Upper lobe of left lung (tissue), 6 donors: ENCODE data around the gene SCLT1. TPM values are rescaled to one million over a fixed set of nuclear protein-coding genes. Genes with fewer than 3 reads are reported as not detected.

Source experiments
- ATAC-seq, 2 donors: fragments of 200-7000 bp; cut with Tn5 transposase; one replicate each; pipeline ENCODE4 v1.9.1; 2022; ENCODE audit warnings: mild to moderate bottlenecking in 2 of 2, moderate library complexity in 2 of 2; ENCODE audit not compliant: low FRiP score in 2 of 2
- DNase-seq, 2 donors: peaks; one replicate each; pipeline ENCODE4 v3.0.0-alpha.2; 2019 to 2020
- H3K27ac ChIP-seq, 4 donors: fragments of 200-600 bp; sonication (generic); one replicate each; pipeline ENCODE4 v1.5.1; 2016 to 2019
- H3K27me3 ChIP-seq, 4 donors: fragments of 200-600 bp; sonication (generic); one replicate each; pipeline ENCODE4 v1.5.1; 2017 to 2019
- H3K36me3 ChIP-seq, 4 donors: fragments of 200-600 bp; sonication (generic); one replicate each; pipeline ENCODE4 v1.5.1; 2016 to 2019
- H3K4me1 ChIP-seq, 4 donors: fragments of 200-600 bp; sonication (generic); one replicate each; pipeline ENCODE4 v1.5.1; 2018 to 2019
- H3K4me3 ChIP-seq, 4 donors: fragments of 200-600 bp; sonication (generic); one replicate each; pipeline ENCODE4 v1.5.1; 2017 to 2019; ENCODE audit warnings: mild to moderate bottlenecking in 2 of 4, moderate library complexity in 1 of 4
- H3K9me3 ChIP-seq, 4 donors: fragments of 200-600 bp; sonication (generic); one replicate each; pipeline ENCODE4 v1.5.1; 2018 to 2019
- EP300 ChIP-seq, 4 donors: sonication (generic); formaldehyde crosslinking; IDR thresholded peaks; one replicate each; pipeline ENCODE4 v1.5.1; 2017; ENCODE audit warnings: antibody characterized with exemption in 4 of 4, control low read depth in 2 of 4
- POLR2A ChIP-seq, 4 donors: fragments of 450-650 bp; IDR thresholded peaks; one replicate each; pipeline ENCODE4 v1.5.1; 2016 to 2017; ENCODE audit warnings: antibody characterized with exemption in 4 of 4, mild to moderate bottlenecking in 2 of 4
- POLR2AphosphoS5 ChIP-seq, 2 donors: sonication (generic); formaldehyde crosslinking; IDR thresholded peaks; one replicate each; pipeline ENCODE4 v1.5.1; 2017; ENCODE audit warnings: antibody characterized with exemption in 2 of 2
- WGBS, 2 donors: methylation state at CpG; one replicate each; pipeline ENCODE4 v1.1.5; 2017 to 2018; 5-methylcytosine and 5-hydroxymethylcytosine counted together
- total RNA-seq, 6 donors: library from RNA; depleted of rRNA in 4 of 6; stranded (reverse); fragments of >200 nt in 4 of 6; gene quantifications; one replicate each; pipeline versions ENCODE4 v1.1.0 to v1.2.1, GENCODE V29; 2016 to 2021
- TF ChIP-seq, protein P1 (sequence below), 6 experiments: fragments of 450-650 bp in 4 of 6; fragments of 200-600 bp in 2 of 6; sonication (generic) in 2 of 6; IDR thresholded peaks; one replicate each; pipeline ENCODE4 v1.5.1; 2016 to 2019; ENCODE audit warnings: antibody characterized with exemption in 6 of 6
- donor health status: DM: no; HTN: no; CAD: no; lungs with moderate emphysema.
- donor health status: DM: no; HTN: yes; CAD: no; lungs with severe emphysema.

SCLT1 gene
- total RNA-seq, 6 donors from 2014 or later = 7.9 to 27.2 (median 14.2) TPM

GRCh38 chr4:128983771-128984485, 109.4 kb downstream of the SCLT1 start:
- 57 to 70% methylated on average over 2 of the region's 2 CpGs for WGBS, 2 donors
- DNase-seq = no peak

GRCh38 chr4:128981377-128981776, 112.0 kb downstream of the SCLT1 start:
- Histone ChIP-seq H3K4me3 (no peak overlapping the region), H3K4me1 (no peaks in the 10 kb centered on the region), H3K27ac (no peak overlapping the region), H3K36me3 (peaks cover 0 to 8% (median 3%) of the 10 kb centered on the region in 4 donors), H3K27me3 (no peaks in the 10 kb centered on the region), H3K9me3 (no peaks in the 10 kb centered on the region)
- 90 to 91% methylated on average over 6 of the region's 6 CpGs for WGBS, 2 donors
- no peak for TF ChIP-seq POLR2AphosphoS5 (IDR thresholded peaks at IDR 0.05)
- TF ChIP-seq, protein P1, sequence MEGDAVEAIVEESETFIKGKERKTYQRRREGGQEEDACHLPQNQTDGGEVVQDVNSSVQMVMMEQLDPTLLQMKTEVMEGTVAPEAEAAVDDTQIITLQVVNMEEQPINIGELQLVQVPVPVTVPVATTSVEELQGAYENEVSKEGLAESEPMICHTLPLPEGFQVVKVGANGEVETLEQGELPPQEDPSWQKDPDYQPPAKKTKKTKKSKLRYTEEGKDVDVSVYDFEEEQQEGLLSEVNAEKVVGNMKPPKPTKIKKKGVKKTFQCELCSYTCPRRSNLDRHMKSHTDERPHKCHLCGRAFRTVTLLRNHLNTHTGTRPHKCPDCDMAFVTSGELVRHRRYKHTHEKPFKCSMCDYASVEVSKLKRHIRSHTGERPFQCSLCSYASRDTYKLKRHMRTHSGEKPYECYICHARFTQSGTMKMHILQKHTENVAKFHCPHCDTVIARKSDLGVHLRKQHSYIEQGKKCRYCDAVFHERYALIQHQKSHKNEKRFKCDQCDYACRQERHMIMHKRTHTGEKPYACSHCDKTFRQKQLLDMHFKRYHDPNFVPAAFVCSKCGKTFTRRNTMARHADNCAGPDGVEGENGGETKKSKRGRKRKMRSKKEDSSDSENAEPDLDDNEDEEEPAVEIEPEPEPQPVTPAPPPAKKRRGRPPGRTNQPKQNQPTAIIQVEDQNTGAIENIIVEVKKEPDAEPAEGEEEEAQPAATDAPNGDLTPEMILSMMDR (IDR thresholded peaks at IDR 0.05) = no peak
- TF ChIP-seq EP300 (IDR thresholded peaks at IDR 0.05) = no peak
- ATAC-seq (no peak), DNase-seq (no peak)

More at GRCh38 chr4:128983771-128984485, 109.4 kb downstream of the SCLT1 start:
- Histone ChIP-seq H3K4me1 (no peaks in the 10 kb centered on the region), H3K27ac (no peak overlapping the region), H3K4me3 (no peak overlapping the region), H3K27me3 (no peaks in the 10 kb centered on the region), H3K36me3 (peaks cover 0 to 16% (median 9%) of the 10 kb centered on the region in 4 donors), H3K9me3 (no peaks in the 10 kb centered on the region)
- ATAC-seq = no peak
- TF ChIP-seq POLR2A (IDR thresholded peaks at IDR 0.05) (no peak), EP300 (IDR thresholded peaks at IDR 0.05) (no peak), POLR2AphosphoS5 (IDR thresholded peaks at IDR 0.05) (no peak)
- TF ChIP-seq, protein P1 (IDR thresholded peaks at IDR 0.05) = no peak

GRCh38 chr4:128980816-128981326, 112.5 kb downstream of the SCLT1 start:
- no peaks in the 10 kb centered on the region for H3K27me3 ChIP-seq
- H3K9me3 ChIP-seq = no peaks in the 10 kb centered on the region
- H3K4me3 ChIP-seq = no peak overlapping the region
- no peaks in the 10 kb centered on the region for H3K4me1 ChIP-seq
- ATAC-seq (no peak), DNase-seq (no peak)
- peaks cover 0 to 3% (median 0%) of the 10 kb centered on the region in 4 donors for H3K36me3 ChIP-seq
- WGBS, 2 donors = 58% methylated on average over 1 of the region's 1 CpG
- no peak overlapping the region for H3K27ac ChIP-seq
- TF ChIP-seq EP300 (IDR thresholded peaks at IDR 0.05) (no peak), POLR2A (IDR thresholded peaks at IDR 0.05) (no peak)

DNA sequence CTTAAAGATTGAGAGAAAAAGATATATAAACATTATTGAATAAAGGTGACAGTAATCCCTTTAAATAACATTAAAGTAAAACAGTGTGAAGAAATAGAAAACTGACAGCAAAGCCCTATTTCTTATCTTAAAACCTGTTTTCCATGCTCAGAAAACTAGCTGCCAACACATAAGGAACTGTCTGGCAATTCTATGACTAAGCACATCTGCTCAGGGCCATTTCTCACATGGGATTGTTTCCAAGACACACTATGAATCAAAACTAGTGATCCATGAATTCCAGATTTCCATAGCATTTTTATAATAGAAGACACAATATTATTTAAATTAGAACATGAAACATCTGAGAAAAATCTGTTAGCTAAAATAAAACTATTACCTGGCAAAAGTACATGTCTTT, 113.4 kb downstream of the SCLT1 start:
- TF ChIP-seq, protein P1 (IDR thresholded peaks at IDR 0.05) = no peak
- TF ChIP-seq EP300 (IDR thresholded peaks at IDR 0.05) (no peak), POLR2A (IDR thresholded peaks at IDR 0.05) (no peak), POLR2AphosphoS5 (IDR thresholded peaks at IDR 0.05) (no peak)
- ATAC-seq (no peak), DNase-seq (no peak)
- H3K4me1 ChIP-seq = no peaks in the 10 kb centered on the region
- no peak overlapping the region for H3K4me3 ChIP-seq
- H3K9me3 ChIP-seq = no peaks in the 10 kb centered on the region
- H3K36me3 ChIP-seq = no peaks in the 10 kb centered on the region
- H3K27ac ChIP-seq = no peak overlapping the region
- no peaks in the 10 kb centered on the region for H3K27me3 ChIP-seq

- TF ChIP-seq POLR2A (IDR thresholded peaks at IDR 0.05) (no peak), POLR2AphosphoS5 (IDR thresholded peaks at IDR 0.05) (no peak), EP300 (IDR thresholded peaks at IDR 0.05) (no peak)
- TF ChIP-seq, protein P1 (IDR thresholded peaks at IDR 0.05) = no peak
- no peak for ATAC-seq
- Histone ChIP-seq H3K27me3 (no peaks in the 10 kb centered on the region), H3K36me3 (no peaks in the 10 kb centered on the region), H3K27ac (no peak overlapping the region), H3K4me1 (no peaks in the 10 kb centered on the region), H3K4me3 (no peak overlapping the region), H3K9me3 (no peaks in the 10 kb centered on the region)
- 88 to 92% methylated on average over 1 of the region's 1 CpG for WGBS, 2 donors
- no peak for DNase-seq
These were observed 114.4 kb downstream of the SCLT1 start for GRCh38 chr4:128978985-128979384.
